Immature natural killer cell (primary cell): ENCODE data around the gene CELF5. TPM values are rescaled to one million over a fixed set of nuclear protein-coding genes. Genes with fewer than 3 reads are reported as not detected.
"Not testable (repeated sequence)": the region's sequence is repeated elsewhere in the genome, so short reads cannot be mapped to it uniquely, and the experiment has no call there.

ENCODE experiments used
- DNase-seq, 3 donors: peaks; one replicate each; pipeline ENCODE4 v3.0.0; 2022; ENCODE audit warnings: mixed read lengths in 1 of 3
- H3K27ac Mint-ChIP-seq, 6 donors: one replicate each; pipeline ENCODE4 v1.8.0; 2020; ENCODE audit warnings: mixed read lengths in 6 of 6, mild to moderate bottlenecking in 5 of 6, inconsistent platforms in 4 of 6, moderate library complexity in 3 of 6
- H3K27me3 Mint-ChIP-seq, 3 donors: one replicate each; pipeline ENCODE4 v1.8.0; 2020 to 2021; ENCODE audit warnings: low read depth in 3 of 3, mild to moderate bottlenecking in 3 of 3, mixed read lengths in 3 of 3, moderate library complexity in 3 of 3, inconsistent platforms in 1 of 3
- H3K36me3 Mint-ChIP-seq, 3 donors: one replicate each; pipeline ENCODE4 v1.8.0; 2020; ENCODE audit warnings: mixed read lengths in 3 of 3, inconsistent platforms in 2 of 3, mild to moderate bottlenecking in 2 of 3
- H3K4me1 Mint-ChIP-seq, 2 donors: one replicate each; pipeline ENCODE4 v1.8.0; 2020; ENCODE audit warnings: inconsistent platforms in 2 of 2, mild to moderate bottlenecking in 2 of 2, mixed read lengths in 2 of 2, moderate library complexity in 1 of 2
- H3K4me3 Mint-ChIP-seq, 5 donors: one replicate each; pipeline ENCODE4 v1.8.0; 2020; ENCODE audit warnings: mild to moderate bottlenecking in 5 of 5, mixed read lengths in 5 of 5, inconsistent platforms in 3 of 5, moderate library complexity in 3 of 5
- H3K9me3 Mint-ChIP-seq, 6 donors: one replicate each; pipeline ENCODE4 v1.8.0; 2020; ENCODE audit warnings: mild to moderate bottlenecking in 6 of 6, mixed read lengths in 6 of 6, inconsistent platforms in 4 of 6, moderate library complexity in 3 of 6
- polyA plus RNA-seq, 3 donors: library from polyadenylated mRNA; unstranded; fragments of 300-500 nt; fragmentation: Illumina TruSeq; gene quantifications; one replicate each; pipeline ENCODE4 v1.2.3, GENCODE V29; 2021

The CELF5 gene
- polyA plus RNA-seq, 3 donors from 2014 or later, result not detected

- peaks cover 0 to 3% (median 0%) of the 10 kb centered on the region in 3 donors for H3K36me3 Mint-ChIP-seq
- no peaks in the 10 kb centered on the region for H3K27me3 Mint-ChIP-seq
- no peak for DNase-seq
- no peak overlapping the region for H3K27ac Mint-ChIP-seq
- H3K9me3 Mint-ChIP-seq, result peaks cover 0 to 1% (median 0%) of the 10 kb centered on the region in 6 donors
- peaks cover 0 to 2% of the 10 kb centered on the region in 2 donors for H3K4me1 Mint-ChIP-seq
- no peak overlapping the region for H3K4me3 Mint-ChIP-seq
Observed at GRCh38 chr19:3207461-3208242, 16.8 kb upstream of the CELF5 start.

GRCh38 chr19:3208317-3209207 is 15.9 kb upstream of the CELF5 start:
- no peak overlapping the region for H3K4me3 Mint-ChIP-seq
- H3K36me3 Mint-ChIP-seq, result peaks cover 0 to 3% (median 0%) of the 10 kb centered on the region in 3 donors
- no peak overlapping the region for H3K27ac Mint-ChIP-seq
- no peak for DNase-seq
- H3K4me1 Mint-ChIP-seq, result peaks cover 0 to 2% of the 10 kb centered on the region in 2 donors
- peaks cover 0 to 2% (median 0%) of the 10 kb centered on the region in 3 donors for H3K27me3 Mint-ChIP-seq
- H3K9me3 Mint-ChIP-seq, result peaks cover 0 to 1% (median 0%) of the 10 kb centered on the region in 6 donors

- Mint-ChIP-seq H3K27ac (peak overlapping the region in 1 of 6 donors; percentile 34), H3K9me3 (peaks cover 0 to 1% (median 0%) of the 10 kb centered on the region in 6 donors), H3K4me1 (peaks cover 0 to 2% of the 10 kb centered on the region in 2 donors), H3K27me3 (peaks cover 0 to 3% (median 2%) of the 10 kb centered on the region in 3 donors), H3K4me3 (no peak overlapping the region), H3K36me3 (peaks cover 0 to 1% (median 0%) of the 10 kb centered on the region in 3 donors)
- peak; percentile 35 to 50 (median 44) for DNase-seq
Observed at GRCh38 chr19:3210347-3211017, 14.0 kb upstream of the CELF5 start.

- no peak for DNase-seq
- no peak overlapping the region for H3K27ac Mint-ChIP-seq
- peaks cover 0 to 2% of the 10 kb centered on the region in 2 donors for H3K4me1 Mint-ChIP-seq
- no peaks in the 10 kb centered on the region for H3K36me3 Mint-ChIP-seq
- peaks cover 0 to 3% (median 2%) of the 10 kb centered on the region in 3 donors for H3K27me3 Mint-ChIP-seq
- H3K9me3 Mint-ChIP-seq, result peaks cover 0 to 1% (median 0%) of the 10 kb centered on the region in 6 donors
- no peak overlapping the region for H3K4me3 Mint-ChIP-seq
Observed at GRCh38 chr19:3211191-3211590, 13.3 kb upstream of the CELF5 start.

GRCh38 chr19:3213159-3213558 is 11.3 kb upstream of the CELF5 start:
- peaks cover 0 to 3% (median 2%) of the 10 kb centered on the region in 3 donors for H3K27me3 Mint-ChIP-seq
- no peaks in the 10 kb centered on the region for H3K36me3 Mint-ChIP-seq
- peaks cover 0 to 2% of the 10 kb centered on the region in 2 donors for H3K4me1 Mint-ChIP-seq
- H3K27ac Mint-ChIP-seq, result no peak overlapping the region
- H3K4me3 Mint-ChIP-seq, result no peak overlapping the region
- no peak for DNase-seq
- H3K9me3 Mint-ChIP-seq, result peaks cover 0 to 1% (median 0%) of the 10 kb centered on the region in 6 donors

- Mint-ChIP-seq H3K27ac (no peak overlapping the region), H3K4me1 (no peaks in the 10 kb centered on the region), H3K9me3 (no peaks in the 10 kb centered on the region)
Observed at GRCh38 chr19:3216874-3217273, 7.6 kb upstream of the CELF5 start.

GRCh38 chr19:3220576-3220975 is 3.9 kb upstream of the CELF5 start:
- no peak overlapping the region for H3K27ac Mint-ChIP-seq
- H3K27me3 Mint-ChIP-seq, result peaks cover 2 to 4% (median 3%) of the 10 kb centered on the region in 3 donors
- H3K4me1 Mint-ChIP-seq, result peaks cover 0 to 1% of the 10 kb centered on the region in 2 donors

More at GRCh38 chr19:3216874-3217273, 7.6 kb upstream of the CELF5 start:
- no peak for DNase-seq
- Mint-ChIP-seq H3K36me3 (no peaks in the 10 kb centered on the region), H3K4me3 (no peak overlapping the region), H3K27me3 (peaks cover 2 to 6% (median 5%) of the 10 kb centered on the region in 3 donors)

GRCh38 chr19:3221576-3221975 is 2.9 kb upstream of the CELF5 start:
- DNase-seq, H3K27me3 Mint-ChIP-seq: not testable (repeated sequence)

More at GRCh38 chr19:3220576-3220975, 3.9 kb upstream of the CELF5 start:
- Mint-ChIP-seq H3K4me3 (no peak overlapping the region), H3K9me3 (no peaks in the 10 kb centered on the region), H3K36me3 (no peaks in the 10 kb centered on the region)
- no peak for DNase-seq

GRCh38 chr19:3222709-3223108 is 1.8 kb upstream of the CELF5 start:
- peaks cover 0 to 3% of the 10 kb centered on the region in 2 donors for H3K4me1 Mint-ChIP-seq
- H3K9me3 Mint-ChIP-seq, result no peaks in the 10 kb centered on the region
- DNase-seq, result no peak
- no peak overlapping the region for H3K27ac Mint-ChIP-seq
- peaks cover 6 to 14% (median 14%) of the 10 kb centered on the region in 3 donors for H3K27me3 Mint-ChIP-seq
- H3K4me3 Mint-ChIP-seq, result no peak overlapping the region
- H3K36me3 Mint-ChIP-seq, result no peaks in the 10 kb centered on the region

More at GRCh38 chr19:3221576-3221975, 2.9 kb upstream of the CELF5 start:
- H3K4me3 Mint-ChIP-seq, H3K9me3 Mint-ChIP-seq, H3K27ac Mint-ChIP-seq, H3K4me1 Mint-ChIP-seq, H3K36me3 Mint-ChIP-seq: not testable (repeated sequence)

GRCh38 chr19:3225169-3225485 is 666 bp downstream of the CELF5 start:
- H3K27me3 Mint-ChIP-seq, result peaks cover 9 to 20% (median 12%) of the 10 kb centered on the region in 3 donors
- H3K4me1 Mint-ChIP-seq, result peaks cover 0 to 3% of the 10 kb centered on the region in 2 donors
- DNase-seq, result no peak
- peak overlapping the region in 1 of 5 donors; percentile 27 for H3K4me3 Mint-ChIP-seq
- H3K27ac Mint-ChIP-seq, result no peak overlapping the region
- H3K9me3 Mint-ChIP-seq, result no peaks in the 10 kb centered on the region
- H3K36me3 Mint-ChIP-seq, result no peaks in the 10 kb centered on the region

GRCh38 chr19:3225677-3226093 is 1.2 kb downstream of the CELF5 start:
- Mint-ChIP-seq H3K9me3 (no peaks in the 10 kb centered on the region), H3K27ac (no peak overlapping the region), H3K4me1 (peaks cover 0 to 3% of the 10 kb centered on the region in 2 donors), H3K4me3 (no peak overlapping the region), H3K27me3 (peaks cover 7 to 20% (median 12%) of the 10 kb centered on the region in 3 donors), H3K36me3 (no peaks in the 10 kb centered on the region)
- DNase-seq, result no peak

GRCh38 chr19:3227054-3227626 is 2.7 kb downstream of the CELF5 start:
- Mint-ChIP-seq H3K27ac (no peak overlapping the region), H3K9me3 (no peaks in the 10 kb centered on the region), H3K27me3 (peaks cover 5 to 18% (median 12%) of the 10 kb centered on the region in 3 donors), H3K4me3 (no peak overlapping the region), H3K36me3 (peaks cover 0 to 4% (median 0%) of the 10 kb centered on the region in 3 donors), H3K4me1 (peaks cover 0 to 3% of the 10 kb centered on the region in 2 donors)
- DNase-seq, result no peak

- peaks cover 0 to 2% of the 10 kb centered on the region in 2 donors for H3K4me1 Mint-ChIP-seq
- no peak overlapping the region for H3K27ac Mint-ChIP-seq
- H3K36me3 Mint-ChIP-seq, result peaks cover 0 to 4% (median 0%) of the 10 kb centered on the region in 3 donors
- no peak overlapping the region for H3K4me3 Mint-ChIP-seq
- no peaks in the 10 kb centered on the region for H3K9me3 Mint-ChIP-seq
- peaks cover 5 to 18% (median 12%) of the 10 kb centered on the region in 3 donors for H3K27me3 Mint-ChIP-seq
- DNase-seq, result no peak
Observed at GRCh38 chr19:3229346-3229743, 4.9 kb downstream of the CELF5 start.
